Measurements from ENCODE around the gene C5AR1. TPM values are rescaled to one million over a fixed set of nuclear protein-coding genes. Genes with fewer than 3 reads are reported as not detected.
A peak's percentile ranks its signal among the peaks of the same experiment; 100 is the strongest.
"Not testable (repeated sequence)": the region's sequence is repeated elsewhere in the genome, so short reads cannot be mapped to it uniquely, and the experiment has no call there.

Gene C5AR1
- total RNA-seq, 2 experiments from 2014 or later, result 1.0 to 1.2 TPM

DNA sequence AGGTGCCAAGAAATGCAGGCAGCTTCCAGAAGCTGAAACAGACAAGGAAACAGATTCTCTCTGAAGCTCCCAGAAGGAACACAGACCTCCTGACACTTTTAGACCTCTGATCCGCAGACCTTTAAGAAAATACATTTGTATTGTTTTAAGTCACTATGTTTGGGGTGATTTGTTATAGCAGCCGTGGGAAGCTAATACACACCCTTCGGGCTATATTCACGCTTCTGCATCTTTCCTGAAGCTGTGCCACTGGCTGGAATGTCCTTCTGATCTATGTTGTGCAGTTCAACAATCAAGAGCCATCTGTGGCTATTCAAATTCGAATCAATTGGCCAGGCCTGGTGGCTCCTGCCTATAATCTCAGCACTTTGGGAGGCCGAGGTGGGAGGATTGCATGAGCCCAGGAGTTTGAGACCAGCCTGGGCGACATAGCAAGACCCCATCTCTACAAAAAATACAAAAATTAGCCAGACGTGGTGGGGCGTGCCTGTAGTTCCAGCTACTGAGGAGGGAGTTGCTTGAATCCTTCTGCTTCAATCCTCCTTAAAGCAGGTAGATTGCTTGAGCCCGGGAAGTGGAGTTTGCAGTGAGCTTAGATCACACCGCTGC, 33.6 kb downstream of the C5AR1 start:
- no peaks in the 10 kb centered on the region for H3K36me3 Mint-ChIP-seq (ENCODE audit: low read depth)
- no peak for DNase-seq
- H3K27me3 Mint-ChIP-seq, result no peaks in the 10 kb centered on the region
- POLR2A ChIA-PET, result no interaction called here
- CTCF ChIA-PET, result interaction anchor here (0.7 to 1.1 kb wide), 2 partner anchors 370 to 1094 kb away, joined by 3 read pairs; partner anchors contain the start of gene EHD2
- no peak overlapping the region for H3K4me3 Mint-ChIP-seq
- no peaks in the 10 kb centered on the region for H3K9me3 Mint-ChIP-seq
- no peaks in the 10 kb centered on the region for H3K4me1 Mint-ChIP-seq
- H3K27ac Mint-ChIP-seq, result no peak overlapping the region

DNA sequence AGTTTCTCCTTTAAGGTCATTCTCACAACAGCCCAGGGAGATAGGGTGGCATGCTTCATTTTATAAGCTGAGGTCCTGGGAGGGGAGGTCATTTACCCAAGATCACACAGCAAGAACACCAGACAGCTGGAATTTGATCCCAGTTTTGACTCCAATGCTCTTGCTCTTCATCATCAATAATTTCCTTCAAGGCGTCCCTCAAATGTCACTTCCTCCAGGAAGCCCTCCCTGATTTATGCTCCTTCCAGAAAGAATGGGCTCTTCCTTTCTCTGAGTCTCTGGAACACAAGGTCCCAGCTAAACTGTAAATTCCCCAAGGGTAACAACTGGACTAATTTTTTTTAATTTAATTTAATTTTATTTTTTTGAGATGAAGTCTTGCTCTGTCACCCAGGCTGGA, 34.8 kb downstream of the C5AR1 start:
- Mint-ChIP-seq H3K27ac (no peak overlapping the region), H3K9me3 (no peaks in the 10 kb centered on the region), H3K4me3 (no peak overlapping the region), H3K36me3 (ENCODE audit: low read depth) (no peaks in the 10 kb centered on the region), H3K4me1 (peaks cover 10% of the 10 kb centered on the region), H3K27me3 (no peaks in the 10 kb centered on the region)
- CTCF ChIA-PET, result interaction anchor here (1.2 kb wide), 1 partner anchor 97 kb away, joined by 3 read pairs; no protein-coding TSS in a partner anchor
- no peak for DNase-seq
- POLR2A ChIA-PET, result no interaction called here

DNA sequence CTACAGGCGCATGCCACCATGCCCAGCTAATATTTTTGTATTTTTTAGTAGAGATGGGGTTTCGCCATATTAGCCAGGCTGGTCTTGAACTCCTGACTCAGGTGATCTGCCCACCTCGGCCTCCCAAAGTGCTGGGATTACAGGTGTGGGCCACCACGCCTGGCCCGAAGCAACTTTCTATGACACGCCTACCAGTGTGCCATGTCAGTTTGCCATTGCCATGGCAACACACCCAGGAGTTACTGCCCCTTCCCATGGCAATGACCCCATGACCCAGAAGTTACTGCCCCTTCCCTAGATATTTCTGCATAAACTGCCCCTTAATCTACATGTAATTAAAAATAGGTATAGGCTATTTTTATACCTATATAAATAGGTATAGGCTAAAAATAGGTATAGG, 36.4 kb downstream of the C5AR1 start:
- H3K27me3 Mint-ChIP-seq; CTCF ChIA-PET; H3K9me3 Mint-ChIP-seq; H3K27ac Mint-ChIP-seq; H3K4me3 Mint-ChIP-seq; POLR2A ChIA-PET; DNase-seq; H3K36me3 Mint-ChIP-seq (ENCODE audit: low read depth): not testable (repeated sequence)
- peaks cover 21% of the 10 kb centered on the region for H3K4me1 Mint-ChIP-seq

DNA sequence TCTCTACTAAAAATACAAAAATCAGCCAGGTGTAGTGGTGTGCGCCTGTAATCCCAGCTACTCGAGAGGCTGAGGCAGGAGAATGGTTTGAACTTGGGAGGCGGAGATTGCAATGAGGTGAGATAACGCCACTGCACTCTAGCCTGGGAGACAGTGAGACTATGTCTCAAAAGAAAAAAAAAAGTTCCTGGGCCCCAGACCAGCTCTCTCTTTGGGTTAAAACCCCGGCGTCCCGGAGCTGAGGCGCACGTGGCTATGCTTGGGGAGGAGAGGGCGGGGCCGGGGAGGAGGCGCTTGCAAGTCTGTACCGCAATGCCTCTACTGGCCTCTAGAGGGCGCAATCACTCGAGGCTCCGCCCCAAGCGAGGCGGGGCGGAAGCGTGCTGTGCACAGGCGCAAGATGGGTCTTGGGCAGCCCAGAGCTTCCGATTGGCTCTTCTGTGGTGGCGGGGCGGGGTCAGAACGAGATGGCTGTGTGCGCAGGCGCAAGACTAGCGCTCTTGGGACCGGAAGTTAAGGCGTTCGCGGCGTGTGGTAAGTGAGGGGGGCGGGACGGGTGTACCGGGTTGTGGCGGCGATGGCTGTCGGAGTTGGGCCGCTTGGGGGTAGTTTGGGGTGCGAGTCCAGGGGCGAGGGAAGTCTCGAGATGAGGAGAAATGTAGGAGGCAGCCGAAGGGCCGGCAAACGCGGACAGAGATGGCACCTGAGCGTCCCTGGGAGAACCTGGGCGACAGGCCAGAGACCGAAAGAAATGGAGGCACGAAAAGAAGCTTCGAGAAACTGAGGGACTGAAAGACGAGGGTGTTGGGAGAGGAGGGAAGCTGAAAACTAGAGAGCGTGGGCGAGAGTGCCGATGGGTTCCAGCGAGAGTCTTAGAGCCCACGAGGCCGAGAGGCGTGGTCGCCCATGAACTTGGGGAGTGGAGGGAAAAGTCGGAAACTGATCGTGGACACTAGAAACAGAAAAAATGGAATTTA, 39.4 kb downstream of the C5AR1 start, which contains the start of gene DHX34:
Gene DHX34, plus strand, starts transcription at position 497 of the 977 bp plus-strand sequence. CDS start 3,716 bp downstream, outside the sequence.
- ChIA-PET POLR2A (interaction anchor here (0.6 to 0.7 kb wide), 3 partner anchors 9 to 261 kb away, joined by 3 to 6 read pairs (median 4); no protein-coding TSS in a partner anchor), CTCF (interaction anchor here (0.6 to 2.1 kb wide), 37 partner anchors 11 to 751 kb away, joined by 3 to 27 read pairs (median 4); partner anchors contain the start of genes CCDC9, EHD2, INAFM1 and KPTN)
- Mint-ChIP-seq H3K36me3 (ENCODE audit: low read depth) (peaks cover 12% of the 10 kb centered on the region), H3K27ac (peak within 1 kb of the TSS; percentile 84), H3K27me3 (no peaks in the 10 kb centered on the region), H3K4me1 (peaks cover 31% of the 10 kb centered on the region), H3K4me3 (peak within 1 kb of the TSS; percentile 87), H3K9me3 (no peaks in the 10 kb centered on the region)
- peak; percentile 99 for DNase-seq

DNA sequence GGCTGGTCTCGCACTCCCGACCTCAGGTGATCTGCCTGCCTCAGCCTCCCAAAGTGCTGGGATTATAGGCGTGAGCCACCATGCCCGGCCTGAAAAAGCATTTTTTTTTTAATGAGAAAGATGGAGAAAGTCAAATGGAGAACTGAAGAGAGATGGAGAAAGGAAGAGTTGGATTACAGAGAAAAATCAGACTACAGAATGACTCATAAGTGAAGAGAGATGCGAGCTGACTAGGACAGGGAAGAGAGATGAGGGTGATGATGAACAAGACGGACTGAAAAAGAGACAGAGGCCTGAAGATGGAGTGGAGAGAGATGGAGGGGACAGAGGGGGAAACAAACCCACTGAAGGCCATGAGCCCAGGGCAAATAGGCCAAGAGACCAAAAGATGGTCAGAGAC, 41.0 kb downstream of the C5AR1 start:
- CTCF ChIA-PET, result interaction anchor here (2.1 kb wide), 1 partner anchor 20 kb away, joined by 10 read pairs; no protein-coding TSS in a partner anchor
- H3K36me3 Mint-ChIP-seq (ENCODE audit: low read depth), result peaks cover 20% of the 10 kb centered on the region
- H3K4me3 Mint-ChIP-seq, result peak overlapping the region; percentile 30
- H3K4me1 Mint-ChIP-seq, result peaks cover 31% of the 10 kb centered on the region
- no peaks in the 10 kb centered on the region for H3K9me3 Mint-ChIP-seq
- no peaks in the 10 kb centered on the region for H3K27me3 Mint-ChIP-seq
- POLR2A ChIA-PET, result no interaction called here
- no peak overlapping the region for H3K27ac Mint-ChIP-seq
- no peak for DNase-seq

DNA sequence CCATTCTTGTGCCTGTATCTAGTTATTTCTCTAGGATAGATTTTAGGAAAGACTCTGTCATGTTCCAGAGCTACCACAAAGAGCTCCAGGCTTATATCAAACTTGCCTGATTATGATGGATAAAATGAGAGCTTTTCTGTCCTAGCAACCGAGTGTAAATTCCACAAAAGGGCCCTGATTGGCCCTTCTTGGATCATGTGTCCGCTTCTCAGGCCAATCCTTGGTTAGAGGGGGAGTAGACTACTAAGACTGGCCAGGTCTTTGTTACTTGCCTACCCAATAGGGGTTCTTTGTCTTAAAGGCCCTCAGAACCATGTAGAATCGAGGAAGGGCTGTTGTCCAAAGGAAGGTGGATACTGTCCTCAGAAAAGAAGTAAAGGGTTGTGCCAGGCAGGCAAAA, 41.9 kb downstream of the C5AR1 start:
- DNase-seq, result no peak
- Mint-ChIP-seq H3K36me3 (ENCODE audit: low read depth) (peaks cover 27% of the 10 kb centered on the region), H3K27ac (peak overlapping the region; percentile 13), H3K4me3 (no peak overlapping the region), H3K27me3 (no peaks in the 10 kb centered on the region), H3K9me3 (no peaks in the 10 kb centered on the region), H3K4me1 (peaks cover 31% of the 10 kb centered on the region)
- ChIA-PET CTCF (no interaction called here), POLR2A (no interaction called here)

DNA sequence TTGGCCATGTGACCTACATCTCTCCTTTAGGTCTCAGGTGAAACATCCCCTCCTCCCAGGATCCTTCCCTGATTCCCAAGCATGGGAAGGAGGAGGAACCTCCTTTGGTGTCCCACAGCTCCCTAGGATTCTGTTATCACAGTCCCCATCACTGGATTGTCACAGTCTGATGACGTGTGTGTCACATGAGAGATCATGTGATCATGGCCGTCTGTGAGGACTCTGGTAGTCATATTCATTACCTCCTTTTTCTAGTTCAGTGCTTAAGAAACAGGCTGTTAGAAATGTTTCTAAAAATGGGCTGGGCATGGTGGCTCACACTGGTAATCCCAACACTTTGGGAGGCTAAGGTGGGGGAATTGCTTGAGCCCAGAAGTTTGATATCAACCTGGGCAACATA, 42.4 kb downstream of the C5AR1 start:
- ChIA-PET CTCF (no interaction called here), POLR2A (no interaction called here)
- Mint-ChIP-seq H3K27me3 (no peaks in the 10 kb centered on the region), H3K9me3 (no peaks in the 10 kb centered on the region), H3K4me1 (peaks cover 31% of the 10 kb centered on the region), H3K36me3 (ENCODE audit: low read depth) (peaks cover 30% of the 10 kb centered on the region), H3K27ac (no peak overlapping the region), H3K4me3 (no peak overlapping the region)
- DNase-seq, result no peak

DNA sequence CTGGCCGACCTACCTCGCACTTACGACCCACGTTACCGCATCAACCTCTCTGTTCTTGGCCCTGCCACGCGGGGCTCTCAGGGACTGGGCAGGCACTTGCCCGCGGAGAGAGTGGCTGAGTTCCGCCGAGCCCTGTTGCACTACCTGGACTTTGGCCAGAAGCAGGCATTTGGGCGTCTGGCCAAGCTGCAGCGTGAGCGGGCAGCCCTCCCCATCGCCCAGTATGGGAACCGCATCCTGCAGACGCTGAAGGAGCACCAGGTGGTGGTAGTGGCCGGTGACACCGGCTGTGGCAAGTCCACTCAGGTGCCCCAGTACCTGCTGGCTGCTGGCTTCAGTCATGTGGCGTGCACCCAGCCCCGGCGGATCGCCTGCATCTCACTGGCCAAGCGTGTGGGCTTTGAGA, 43.6 kb downstream of the C5AR1 start:
- H3K27ac Mint-ChIP-seq, result no peak overlapping the region
- DNase-seq, result no peak
- no peak overlapping the region for H3K4me3 Mint-ChIP-seq
- POLR2A ChIA-PET, result no interaction called here
- CTCF ChIA-PET, result no interaction called here
- no peaks in the 10 kb centered on the region for H3K27me3 Mint-ChIP-seq
- no peaks in the 10 kb centered on the region for H3K9me3 Mint-ChIP-seq
- peaks cover 31% of the 10 kb centered on the region for H3K4me1 Mint-ChIP-seq
- peaks cover 37% of the 10 kb centered on the region for H3K36me3 Mint-ChIP-seq (ENCODE audit: low read depth)

DNA sequence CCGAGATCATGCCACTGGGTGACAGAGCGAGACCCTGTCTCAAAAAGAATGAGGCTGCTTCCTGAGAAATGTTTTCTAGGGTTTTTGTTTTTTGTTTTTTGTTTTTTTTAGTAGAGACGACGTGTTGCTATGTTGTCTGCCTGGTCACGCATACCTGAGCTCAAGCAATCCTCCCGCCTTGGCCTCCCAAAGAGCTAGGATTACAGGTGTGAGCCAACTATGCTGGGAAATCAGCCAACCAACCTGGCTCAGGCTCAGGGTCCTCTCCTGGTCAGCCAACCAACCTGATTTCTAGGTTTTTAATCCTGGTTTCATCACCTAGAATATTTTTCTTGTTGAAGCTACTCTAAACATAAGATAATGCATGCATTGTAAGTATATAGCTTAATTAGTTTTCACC, 47.2 kb downstream of the C5AR1 start:
- Mint-ChIP-seq H3K27ac (no peak overlapping the region), H3K27me3 (no peaks in the 10 kb centered on the region), H3K36me3 (ENCODE audit: low read depth) (peaks cover 49% of the 10 kb centered on the region), H3K9me3 (no peaks in the 10 kb centered on the region), H3K4me1 (peaks cover 3% of the 10 kb centered on the region), H3K4me3 (no peak overlapping the region)
- POLR2A ChIA-PET, result no interaction called here
- CTCF ChIA-PET, result interaction anchor here (1.0 to 6.8 kb wide), 2 partner anchors 8 to 72 kb away, joined by 4 to 27 read pairs; partner anchors contain the start of gene DHX34
- DNase-seq, result no peak

DNA sequence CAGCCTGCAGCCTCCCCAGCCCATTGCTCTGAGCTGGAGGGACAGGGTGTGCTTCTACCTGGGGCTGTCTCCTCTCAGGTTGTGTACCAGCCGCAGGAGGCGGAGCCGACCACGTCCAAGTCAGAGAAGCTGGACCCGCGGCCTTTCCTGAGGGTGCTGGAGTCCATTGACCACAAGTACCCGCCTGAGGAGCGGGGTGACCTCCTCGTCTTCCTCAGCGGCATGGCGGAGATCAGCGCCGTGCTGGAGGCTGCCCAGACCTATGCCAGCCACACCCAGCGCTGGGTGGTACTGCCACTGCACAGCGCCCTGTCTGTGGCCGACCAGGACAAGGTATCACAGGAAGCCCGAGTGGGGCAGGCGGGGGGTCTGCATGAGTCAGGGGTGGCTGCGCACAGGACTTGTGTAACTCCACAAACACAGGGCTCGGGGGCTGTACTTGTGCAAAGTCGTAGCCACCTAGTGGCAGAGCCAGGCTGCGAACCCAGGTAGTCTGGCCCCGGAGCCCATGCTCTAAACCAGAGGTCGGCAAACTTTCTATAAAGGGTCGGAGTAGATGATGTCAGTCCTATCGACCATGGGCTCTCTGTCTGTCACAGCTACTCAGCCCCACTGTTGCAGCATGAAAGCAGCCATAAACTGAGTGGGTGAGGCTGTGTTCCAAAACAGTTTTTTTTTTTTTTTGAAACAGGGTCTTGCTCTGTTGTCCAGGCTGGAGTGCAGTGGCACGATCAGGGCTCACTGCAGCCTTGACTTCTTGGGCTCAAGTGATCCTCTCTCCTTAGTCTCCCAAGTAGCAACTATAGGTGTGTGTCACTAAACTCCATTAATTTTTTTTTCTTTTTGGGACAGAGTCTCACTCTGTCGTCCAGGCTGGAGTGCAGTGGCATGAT, 48.4 kb downstream of the C5AR1 start:
- POLR2A ChIA-PET, result interaction anchor here (1.0 kb wide), 1 partner anchor 9 kb away, joined by 3 read pairs; the partner anchor contains the start of gene DHX34
- H3K4me3 Mint-ChIP-seq, result no peak overlapping the region

DNA sequence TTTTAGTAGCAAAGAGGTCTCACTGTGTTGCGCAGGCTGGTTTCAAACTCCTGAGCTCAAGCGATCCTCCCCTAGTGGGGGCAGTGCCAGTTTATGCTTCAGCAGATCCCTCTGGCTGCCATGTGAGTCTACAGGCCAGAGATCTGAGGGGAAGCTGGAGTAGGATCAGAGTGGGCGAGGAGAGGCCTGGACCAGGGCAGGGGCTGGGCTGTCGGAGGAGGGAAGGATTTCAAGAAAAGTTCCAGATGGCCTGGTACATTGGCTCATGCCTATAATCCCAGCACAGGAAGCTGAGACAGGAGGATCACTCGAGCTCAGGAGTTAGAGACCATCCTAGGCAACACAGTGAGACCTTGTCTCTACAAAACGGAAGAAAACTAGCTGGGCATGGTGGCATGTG, 49.3 kb downstream of the C5AR1 start:
- POLR2A ChIA-PET, result interaction anchor here (0.6 kb wide), 1 partner anchor 1969 kb away, joined by 3 read pairs; no protein-coding TSS in a partner anchor
- peaks cover 43% of the 10 kb centered on the region for H3K36me3 Mint-ChIP-seq (ENCODE audit: low read depth)

More for the DNA sequence above, 48.4 kb downstream of the C5AR1 start:
- Mint-ChIP-seq H3K9me3 (no peaks in the 10 kb centered on the region), H3K27ac (no peak overlapping the region), H3K4me1 (no peaks in the 10 kb centered on the region), H3K27me3 (no peaks in the 10 kb centered on the region), H3K36me3 (ENCODE audit: low read depth) (peaks cover 43% of the 10 kb centered on the region)
- CTCF ChIA-PET, result interaction anchor here (6.8 kb wide), 1 partner anchor 9 kb away, joined by 27 read pairs; the partner anchor contains the start of gene DHX34
- no peak for DNase-seq

DNA sequence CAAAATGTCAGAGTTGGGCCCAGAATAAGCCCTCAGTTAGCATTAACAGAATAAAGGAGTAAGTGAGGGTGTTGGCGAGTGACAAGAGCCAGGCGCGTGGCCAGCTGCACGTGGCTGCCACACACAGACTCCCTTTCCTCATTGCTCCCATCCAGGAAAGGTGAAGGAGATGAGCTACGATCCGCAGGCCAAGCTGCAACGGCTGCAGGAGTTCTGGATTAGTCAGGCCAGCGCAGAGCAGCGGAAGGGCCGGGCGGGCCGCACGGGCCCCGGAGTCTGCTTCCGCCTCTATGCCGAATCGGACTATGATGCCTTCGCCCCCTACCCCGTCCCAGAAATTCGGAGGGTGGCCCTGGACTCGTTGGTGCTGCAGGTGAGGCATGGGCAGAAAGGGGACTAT, 52.7 kb downstream of the C5AR1 start:
- no peak overlapping the region for H3K27ac Mint-ChIP-seq
- no peaks in the 10 kb centered on the region for H3K27me3 Mint-ChIP-seq
- H3K4me3 Mint-ChIP-seq, result no peak overlapping the region
- H3K4me1 Mint-ChIP-seq, result no peaks in the 10 kb centered on the region
- DNase-seq, result no peak
- no peaks in the 10 kb centered on the region for H3K9me3 Mint-ChIP-seq
- ChIA-PET CTCF (interaction anchor here (1.1 to 6.8 kb wide), 2 partner anchors 13 to 125 kb away, joined by 4 to 27 read pairs; partner anchors contain the start of gene DHX34), POLR2A (no interaction called here)
- peaks cover 31% of the 10 kb centered on the region for H3K36me3 Mint-ChIP-seq (ENCODE audit: low read depth)

More for the DNA sequence above, 49.3 kb downstream of the C5AR1 start:
- CTCF ChIA-PET, result interaction anchor here (1.0 to 6.8 kb wide), 2 partner anchors 10 to 54 kb away, joined by 3 to 27 read pairs; partner anchors contain the start of gene DHX34
- Mint-ChIP-seq H3K9me3 (no peaks in the 10 kb centered on the region), H3K27me3 (no peaks in the 10 kb centered on the region), H3K4me1 (no peaks in the 10 kb centered on the region), H3K4me3 (no peak overlapping the region), H3K27ac (no peak overlapping the region)
- DNase-seq, result no peak
